T-helper 1 cell treated with Interleukin-12 subunit alpha and Interleukin-12 subunit beta and Interleukin-4 antibody, amounts not matched to agents 30 μg/mL and 1 μg/mL, for 36 hours (primary cell): Measurements from ENCODE around the gene NPNT.

Source experiments
- H3K27ac Mint-ChIP-seq: one replicate; pipeline ENCODE4 v1.8.0; 2021; ENCODE audit warnings: mild to moderate bottlenecking, mixed read lengths
- H3K27me3 Mint-ChIP-seq: one replicate; pipeline ENCODE4 v1.8.0; 2021; ENCODE audit warnings: low read depth, mixed read lengths
- H3K36me3 Mint-ChIP-seq: one replicate; pipeline ENCODE4 v1.8.0; 2021; ENCODE audit warnings: low read depth, mixed read lengths
- H3K4me1 Mint-ChIP-seq: one replicate; pipeline ENCODE4 v1.8.0; 2021; ENCODE audit warnings: low read depth, mixed read lengths
- H3K4me3 Mint-ChIP-seq: one replicate; pipeline ENCODE4 v1.8.0; 2021; ENCODE audit warnings: mild to moderate bottlenecking, moderate library complexity, mixed read lengths
- H3K9me3 Mint-ChIP-seq: one replicate; pipeline ENCODE4 v1.8.0; 2021; ENCODE audit warnings: mixed read lengths

NPNT gene

DNA sequence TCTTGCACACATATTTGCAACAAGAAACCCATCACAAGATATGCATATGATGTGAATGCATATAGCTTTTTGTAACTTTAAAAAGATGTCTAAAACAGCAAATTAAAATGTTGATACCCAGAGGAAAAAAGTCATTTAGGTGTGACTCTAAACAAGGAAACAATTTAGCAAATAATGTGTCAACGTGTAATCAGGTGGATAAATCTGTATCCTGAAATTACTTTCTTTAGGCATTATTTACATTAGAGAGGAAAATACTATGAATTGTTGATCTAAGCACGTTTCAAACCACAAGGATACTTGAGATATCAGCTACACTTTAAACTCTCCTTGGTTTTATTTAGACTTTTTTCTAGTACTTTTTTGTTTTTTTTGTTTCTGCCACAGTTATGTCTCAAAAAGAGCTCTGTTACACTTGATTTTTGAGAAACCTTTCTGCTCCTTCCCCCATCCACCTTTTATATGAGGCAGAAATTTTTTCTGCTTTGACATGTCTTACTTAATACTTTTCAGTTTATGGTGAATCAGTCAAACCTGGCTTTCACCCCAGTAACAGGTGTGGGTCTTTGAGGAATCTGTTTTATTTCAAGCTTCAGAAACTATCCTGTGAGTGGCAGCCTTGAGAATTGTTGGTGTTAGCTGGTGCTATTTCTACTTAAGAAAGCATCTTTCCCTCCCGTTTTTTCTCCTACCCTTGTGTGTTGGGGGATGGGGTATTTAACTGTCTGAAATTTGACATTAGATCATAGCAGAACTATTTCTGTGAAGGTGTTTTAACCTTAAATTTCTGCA, 1.9 kb downstream of the NPNT start:
- Mint-ChIP-seq H3K4me3 (no peak overlapping the region), H3K9me3 (no peaks in the 10 kb centered on the region), H3K36me3 (peaks cover 2% of the 10 kb centered on the region), H3K27me3 (peaks cover 79% of the 10 kb centered on the region), H3K27ac (no peak overlapping the region), H3K4me1 (no peaks in the 10 kb centered on the region)

DNA sequence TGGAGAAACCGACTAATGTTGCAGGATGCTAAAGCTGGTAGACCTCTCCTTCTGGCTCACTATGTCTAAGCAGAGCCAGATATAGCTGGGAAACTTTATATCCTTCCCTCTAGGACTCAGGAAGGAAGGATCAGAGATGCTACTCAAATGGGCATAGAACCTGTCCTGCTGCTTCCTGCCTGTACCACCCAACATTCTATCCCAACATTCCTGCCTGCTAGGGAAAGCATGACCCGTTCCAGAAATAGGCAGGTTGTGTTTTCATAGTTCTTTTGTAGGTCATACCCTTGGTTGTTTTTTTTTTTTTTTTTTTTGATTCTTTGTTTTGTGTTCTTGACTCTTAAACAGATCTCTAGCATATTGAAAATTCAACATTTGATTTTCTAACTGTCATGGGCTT, 5.3 kb downstream of the NPNT start:
- Mint-ChIP-seq H3K27ac (no peak overlapping the region), H3K36me3 (no peaks in the 10 kb centered on the region), H3K4me1 (no peaks in the 10 kb centered on the region), H3K4me3 (no peak overlapping the region), H3K9me3 (no peaks in the 10 kb centered on the region), H3K27me3 (peaks cover 55% of the 10 kb centered on the region)

DNA sequence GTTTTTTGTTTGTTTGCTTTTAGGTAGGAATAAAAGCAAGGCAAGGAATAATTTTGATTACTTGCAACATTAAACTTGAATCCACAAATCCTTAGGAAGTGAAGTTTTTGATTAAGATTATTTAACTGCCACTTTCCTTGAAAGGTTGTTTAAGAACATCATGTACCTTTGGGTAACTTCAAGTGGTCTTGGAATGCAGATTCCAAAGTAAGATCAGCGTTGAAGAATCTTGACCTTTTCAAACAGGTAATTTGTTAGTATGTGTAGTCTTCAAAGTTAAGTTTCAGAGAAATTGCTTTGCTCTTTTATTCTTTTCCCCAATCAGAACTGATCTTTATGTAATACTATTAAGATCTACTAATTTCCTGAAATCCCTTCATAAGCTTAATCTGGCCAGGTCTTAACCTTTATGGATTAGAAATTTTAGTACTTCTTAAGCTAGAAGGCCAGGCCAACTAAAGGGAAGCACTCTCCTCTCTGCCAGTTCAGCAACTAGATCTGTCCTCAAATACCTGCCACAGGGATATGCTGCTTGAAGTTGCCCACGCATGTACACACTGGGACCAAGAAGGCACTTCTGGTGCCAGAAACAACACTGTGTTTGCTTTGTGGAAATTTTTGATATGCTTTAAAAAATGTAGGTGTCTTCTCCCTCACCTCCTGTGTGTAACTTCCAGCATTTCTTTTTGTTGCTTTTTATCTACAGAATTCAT, 7.4 kb downstream of the NPNT start:
- peaks cover 34% of the 10 kb centered on the region for H3K27me3 Mint-ChIP-seq

DNA sequence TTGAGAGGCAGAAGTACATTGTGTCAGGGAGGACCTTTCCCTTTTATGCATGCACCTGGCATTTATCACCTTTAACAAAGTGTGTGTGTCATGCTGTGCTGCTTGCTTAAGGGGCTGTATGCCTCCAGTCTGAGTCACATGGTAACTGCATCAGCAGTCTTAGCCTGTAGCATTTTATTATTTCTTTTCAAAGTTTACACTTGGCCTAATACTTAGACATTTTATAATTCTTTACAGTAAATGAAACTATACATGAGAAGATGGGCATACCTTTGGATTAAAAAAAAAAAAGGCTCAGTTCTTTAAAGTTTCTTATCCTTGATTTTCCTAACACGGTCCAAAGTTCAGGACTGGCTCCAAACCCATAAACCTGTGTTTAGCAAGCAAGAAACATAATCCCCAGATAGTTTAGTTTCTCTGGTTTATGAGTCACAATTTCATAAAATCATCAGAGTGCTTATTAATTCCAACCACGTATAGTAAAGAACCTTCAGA, 14.6 kb downstream of the NPNT start:
- Mint-ChIP-seq H3K9me3 (no peaks in the 10 kb centered on the region), H3K4me1 (no peaks in the 10 kb centered on the region), H3K36me3 (no peaks in the 10 kb centered on the region), H3K27me3 (no peaks in the 10 kb centered on the region), H3K4me3 (no peak overlapping the region), H3K27ac (no peak overlapping the region)

More for the DNA sequence above, 7.4 kb downstream of the NPNT start:
- H3K4me3 Mint-ChIP-seq, result no peak overlapping the region
- H3K9me3 Mint-ChIP-seq, result no peaks in the 10 kb centered on the region
- H3K4me1 Mint-ChIP-seq, result no peaks in the 10 kb centered on the region
- no peak overlapping the region for H3K27ac Mint-ChIP-seq
- H3K36me3 Mint-ChIP-seq, result no peaks in the 10 kb centered on the region

DNA sequence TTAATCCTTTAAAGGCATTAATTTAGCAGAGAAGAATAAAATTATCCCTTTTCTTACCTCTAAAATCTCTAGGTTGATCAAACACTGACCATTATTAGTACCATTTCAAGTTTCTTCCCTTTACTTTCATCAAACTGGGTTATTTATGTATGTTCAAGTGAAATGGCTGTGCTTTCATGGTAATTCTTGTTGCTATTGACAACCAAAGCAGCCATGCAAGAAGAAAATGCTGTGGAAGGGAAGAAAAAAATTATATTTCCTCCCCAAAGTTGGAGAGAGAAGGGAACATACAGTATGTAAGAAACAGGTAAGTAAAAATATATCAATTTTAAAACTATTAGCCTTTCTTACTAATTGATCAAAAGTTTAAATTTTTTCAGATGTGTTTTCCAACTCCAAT, 16.2 kb downstream of the NPNT start:
- H3K36me3 Mint-ChIP-seq, result no peaks in the 10 kb centered on the region
- no peaks in the 10 kb centered on the region for H3K9me3 Mint-ChIP-seq
- H3K27me3 Mint-ChIP-seq, result no peaks in the 10 kb centered on the region
- H3K4me3 Mint-ChIP-seq, result no peak overlapping the region
- no peak overlapping the region for H3K27ac Mint-ChIP-seq
- H3K4me1 Mint-ChIP-seq, result no peaks in the 10 kb centered on the region

DNA sequence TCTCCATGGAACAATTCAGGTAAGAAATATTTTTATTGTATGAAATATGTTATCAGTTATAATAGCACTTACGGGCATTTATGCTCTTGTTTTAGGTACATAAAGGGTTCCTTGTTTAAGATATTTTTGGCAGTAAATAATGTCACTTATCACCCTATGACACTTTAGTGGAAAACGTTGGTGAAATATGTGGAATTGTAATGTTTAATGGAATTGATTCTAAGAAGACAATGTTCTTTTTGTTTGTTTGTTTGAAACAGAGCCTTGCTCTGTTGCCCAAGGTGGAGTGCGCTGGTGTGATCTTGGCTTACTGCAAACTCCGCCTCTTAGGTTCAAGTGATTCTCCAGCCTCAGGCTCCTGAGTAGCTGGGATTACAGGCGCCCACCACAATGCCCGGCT, 17.4 kb downstream of the NPNT start:
- H3K4me3 Mint-ChIP-seq, result no peak overlapping the region
- H3K4me1 Mint-ChIP-seq, result no peaks in the 10 kb centered on the region
- no peaks in the 10 kb centered on the region for H3K36me3 Mint-ChIP-seq
- no peaks in the 10 kb centered on the region for H3K9me3 Mint-ChIP-seq
- no peaks in the 10 kb centered on the region for H3K27me3 Mint-ChIP-seq
- H3K27ac Mint-ChIP-seq, result no peak overlapping the region

DNA sequence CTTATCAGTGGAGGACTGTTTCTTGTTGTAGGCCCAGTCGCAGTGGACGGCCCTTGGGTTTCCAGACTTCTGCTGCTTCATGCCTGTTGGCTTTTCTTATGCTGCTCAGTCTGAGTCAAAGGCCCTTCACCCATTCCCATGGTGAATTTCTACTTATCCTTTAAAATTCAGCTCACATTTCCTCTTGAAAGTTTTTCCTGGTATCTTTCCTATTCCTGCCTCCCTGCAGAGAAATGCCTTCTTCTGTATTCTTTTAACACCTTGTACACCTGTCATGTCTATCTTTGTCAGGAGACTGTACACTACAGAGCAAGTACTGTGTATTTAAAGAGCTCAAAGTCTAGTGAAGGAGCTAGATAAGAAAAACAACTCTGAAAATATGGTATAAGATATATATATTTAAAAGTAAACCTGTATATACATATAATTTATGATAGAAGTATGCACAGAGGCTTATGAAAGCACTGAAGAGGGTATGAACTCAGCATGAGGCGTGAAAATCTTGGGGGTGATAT, 22.0 kb downstream of the NPNT start:
- no peak overlapping the region for H3K27ac Mint-ChIP-seq
- no peaks in the 10 kb centered on the region for H3K36me3 Mint-ChIP-seq
- no peaks in the 10 kb centered on the region for H3K9me3 Mint-ChIP-seq
- peaks cover 8% of the 10 kb centered on the region for H3K27me3 Mint-ChIP-seq
- no peak overlapping the region for H3K4me3 Mint-ChIP-seq
- no peaks in the 10 kb centered on the region for H3K4me1 Mint-ChIP-seq

GRCh38 chr4:105921301-105921700, 26.0 kb downstream of the NPNT start:
- H3K27ac Mint-ChIP-seq, result no peak overlapping the region
- no peak overlapping the region for H3K4me3 Mint-ChIP-seq

GRCh38 chr4:105923497-105924238, 28.4 kb downstream of the NPNT start:
- no peaks in the 10 kb centered on the region for H3K9me3 Mint-ChIP-seq
- H3K36me3 Mint-ChIP-seq, result no peaks in the 10 kb centered on the region
- no peak overlapping the region for H3K4me3 Mint-ChIP-seq
- H3K27me3 Mint-ChIP-seq, result peaks cover 8% of the 10 kb centered on the region
- no peak overlapping the region for H3K27ac Mint-ChIP-seq
- H3K4me1 Mint-ChIP-seq, result no peaks in the 10 kb centered on the region

More at GRCh38 chr4:105921301-105921700, 26.0 kb downstream of the NPNT start:
- Mint-ChIP-seq H3K27me3 (peaks cover 8% of the 10 kb centered on the region), H3K36me3 (no peaks in the 10 kb centered on the region), H3K9me3 (no peaks in the 10 kb centered on the region), H3K4me1 (no peaks in the 10 kb centered on the region)

DNA sequence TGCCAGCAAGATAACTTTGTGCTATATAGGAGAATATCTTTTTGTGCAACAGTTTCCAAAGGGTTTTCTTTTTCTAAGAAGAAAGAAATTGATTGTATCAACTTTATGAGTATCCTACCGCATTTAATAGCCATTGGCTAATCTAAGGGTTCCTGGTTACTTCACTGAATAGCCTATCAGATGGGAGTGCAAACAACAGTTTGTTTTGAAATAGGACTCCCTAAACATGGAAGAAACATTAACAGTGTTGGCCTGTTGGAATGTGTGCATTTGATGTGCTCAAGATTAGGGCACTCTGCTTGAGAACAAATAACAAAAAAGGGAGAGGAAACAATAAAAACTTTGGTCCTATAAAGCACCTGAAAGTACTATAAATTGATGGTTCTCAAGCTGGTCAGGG, 29.1 kb downstream of the NPNT start:
- no peaks in the 10 kb centered on the region for H3K36me3 Mint-ChIP-seq
- no peaks in the 10 kb centered on the region for H3K9me3 Mint-ChIP-seq
- H3K4me3 Mint-ChIP-seq, result no peak overlapping the region
- H3K4me1 Mint-ChIP-seq, result no peaks in the 10 kb centered on the region
- H3K27me3 Mint-ChIP-seq, result peaks cover 8% of the 10 kb centered on the region
- no peak overlapping the region for H3K27ac Mint-ChIP-seq

DNA sequence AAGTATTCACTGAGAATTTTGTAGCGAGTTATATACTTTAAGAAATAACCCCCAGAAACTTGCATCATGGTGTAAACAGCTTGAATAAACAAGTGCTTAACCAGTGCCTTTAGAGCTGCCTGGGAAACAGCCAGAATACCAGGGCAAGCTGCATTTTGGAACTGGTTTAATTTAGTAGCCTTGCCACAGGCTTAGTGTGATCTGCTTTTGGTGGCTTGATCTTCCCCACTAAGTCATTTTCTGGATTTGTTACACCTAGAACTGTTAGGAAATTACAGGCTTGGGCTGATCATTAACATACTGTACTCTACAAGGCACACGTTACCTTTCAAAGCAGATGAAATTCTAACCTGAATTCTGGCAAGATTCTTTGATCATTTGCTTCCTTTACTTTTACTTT, 35.4 kb downstream of the NPNT start:
- Mint-ChIP-seq H3K36me3 (no peaks in the 10 kb centered on the region), H3K9me3 (no peaks in the 10 kb centered on the region), H3K27ac (no peak overlapping the region), H3K4me3 (no peak overlapping the region), H3K27me3 (no peaks in the 10 kb centered on the region), H3K4me1 (no peaks in the 10 kb centered on the region)

- H3K4me3 Mint-ChIP-seq, result no peak overlapping the region
- no peak overlapping the region for H3K27ac Mint-ChIP-seq
- no peaks in the 10 kb centered on the region for H3K4me1 Mint-ChIP-seq
- no peaks in the 10 kb centered on the region for H3K9me3 Mint-ChIP-seq
- no peaks in the 10 kb centered on the region for H3K27me3 Mint-ChIP-seq
- no peaks in the 10 kb centered on the region for H3K36me3 Mint-ChIP-seq
Observed at GRCh38 chr4:105933083-105933482, 37.8 kb downstream of the NPNT start.

GRCh38 chr4:105934386-105934785, 39.1 kb downstream of the NPNT start:
- no peak overlapping the region for H3K4me3 Mint-ChIP-seq
- H3K27ac Mint-ChIP-seq, result no peak overlapping the region
- no peaks in the 10 kb centered on the region for H3K4me1 Mint-ChIP-seq
- H3K9me3 Mint-ChIP-seq, result no peaks in the 10 kb centered on the region
- no peaks in the 10 kb centered on the region for H3K27me3 Mint-ChIP-seq
- no peaks in the 10 kb centered on the region for H3K36me3 Mint-ChIP-seq

DNA sequence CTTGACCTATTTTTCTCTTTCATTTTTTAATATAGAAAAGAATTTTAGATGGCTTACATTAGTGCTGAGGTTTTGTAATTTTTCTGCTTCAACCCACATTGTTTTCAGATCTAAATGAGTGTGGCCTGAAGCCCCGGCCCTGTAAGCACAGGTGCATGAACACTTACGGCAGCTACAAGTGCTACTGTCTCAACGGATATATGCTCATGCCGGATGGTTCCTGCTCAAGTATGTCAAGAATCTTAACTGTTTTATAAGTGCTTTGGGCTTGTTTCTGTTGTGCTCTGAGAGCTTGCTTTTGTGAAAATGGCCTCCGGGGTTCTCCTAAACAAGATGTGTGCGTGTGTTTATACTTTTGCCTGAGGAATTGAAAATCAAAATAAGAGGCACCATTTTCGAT, 41.6 kb downstream of the NPNT start:
- Mint-ChIP-seq H3K27ac (no peak overlapping the region), H3K4me1 (no peaks in the 10 kb centered on the region), H3K4me3 (no peak overlapping the region), H3K36me3 (no peaks in the 10 kb centered on the region), H3K9me3 (no peaks in the 10 kb centered on the region), H3K27me3 (no peaks in the 10 kb centered on the region)
